PC-9 (cell line): ENCODE data around the gene KMT2D.

Source experiments
- EZH2 ChIP-seq: fragments of 200-600 bp; sonication (generic); IDR thresholded peaks from 2 replicates; pipeline ENCODE4 v1.8.0; 2017; ENCODE audit warnings: antibody characterized with exemption, low read depth
- TF ChIP-seq, protein P1 (sequence below): fragments of 200-600 bp; sonication (generic); conservative IDR thresholded peaks from 2 replicates; pipeline ENCODE4 v1.6.1; 2017; ENCODE audit warnings: mixed run types, antibody characterized with exemption, mild to moderate bottlenecking, moderate library complexity

- TF ChIP-seq, protein P1, sequence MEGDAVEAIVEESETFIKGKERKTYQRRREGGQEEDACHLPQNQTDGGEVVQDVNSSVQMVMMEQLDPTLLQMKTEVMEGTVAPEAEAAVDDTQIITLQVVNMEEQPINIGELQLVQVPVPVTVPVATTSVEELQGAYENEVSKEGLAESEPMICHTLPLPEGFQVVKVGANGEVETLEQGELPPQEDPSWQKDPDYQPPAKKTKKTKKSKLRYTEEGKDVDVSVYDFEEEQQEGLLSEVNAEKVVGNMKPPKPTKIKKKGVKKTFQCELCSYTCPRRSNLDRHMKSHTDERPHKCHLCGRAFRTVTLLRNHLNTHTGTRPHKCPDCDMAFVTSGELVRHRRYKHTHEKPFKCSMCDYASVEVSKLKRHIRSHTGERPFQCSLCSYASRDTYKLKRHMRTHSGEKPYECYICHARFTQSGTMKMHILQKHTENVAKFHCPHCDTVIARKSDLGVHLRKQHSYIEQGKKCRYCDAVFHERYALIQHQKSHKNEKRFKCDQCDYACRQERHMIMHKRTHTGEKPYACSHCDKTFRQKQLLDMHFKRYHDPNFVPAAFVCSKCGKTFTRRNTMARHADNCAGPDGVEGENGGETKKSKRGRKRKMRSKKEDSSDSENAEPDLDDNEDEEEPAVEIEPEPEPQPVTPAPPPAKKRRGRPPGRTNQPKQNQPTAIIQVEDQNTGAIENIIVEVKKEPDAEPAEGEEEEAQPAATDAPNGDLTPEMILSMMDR: no peak
- no peak for TF ChIP-seq EZH2
Observed at GRCh38 chr12:49060237-49061156, at the start of gene KMT2D.
